ENCODE measurements around the gene GSTP1.

DNA sequence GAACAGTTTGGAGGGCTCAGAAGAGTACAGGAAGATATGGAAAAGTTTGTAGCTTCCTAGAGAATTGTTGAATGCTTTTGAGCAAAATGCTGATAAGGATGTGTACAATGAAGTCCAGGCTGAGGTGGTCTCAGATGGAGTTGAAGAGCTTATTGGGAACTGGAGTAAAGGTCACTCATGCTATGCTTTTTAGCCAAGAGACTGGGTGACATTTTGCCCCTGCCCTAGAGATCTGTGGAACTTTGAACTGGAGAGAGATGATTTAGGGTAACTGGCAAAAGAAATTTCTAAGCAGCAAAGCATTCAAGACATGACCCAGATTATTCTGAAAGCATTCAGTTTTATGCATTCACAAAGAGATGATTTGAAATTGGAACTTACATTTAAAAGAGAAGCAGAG lies 32.5 kb upstream of the GSTP1 start:
- TF ChIP-seq SRF (IDR thresholded peaks at IDR 0.05; ENCODE audit: low read depth): no peak
- no peak for TF ChIP-seq EZH2 (IDR thresholded peaks at IDR 0.05)
- TF ChIP-seq, protein P1, sequence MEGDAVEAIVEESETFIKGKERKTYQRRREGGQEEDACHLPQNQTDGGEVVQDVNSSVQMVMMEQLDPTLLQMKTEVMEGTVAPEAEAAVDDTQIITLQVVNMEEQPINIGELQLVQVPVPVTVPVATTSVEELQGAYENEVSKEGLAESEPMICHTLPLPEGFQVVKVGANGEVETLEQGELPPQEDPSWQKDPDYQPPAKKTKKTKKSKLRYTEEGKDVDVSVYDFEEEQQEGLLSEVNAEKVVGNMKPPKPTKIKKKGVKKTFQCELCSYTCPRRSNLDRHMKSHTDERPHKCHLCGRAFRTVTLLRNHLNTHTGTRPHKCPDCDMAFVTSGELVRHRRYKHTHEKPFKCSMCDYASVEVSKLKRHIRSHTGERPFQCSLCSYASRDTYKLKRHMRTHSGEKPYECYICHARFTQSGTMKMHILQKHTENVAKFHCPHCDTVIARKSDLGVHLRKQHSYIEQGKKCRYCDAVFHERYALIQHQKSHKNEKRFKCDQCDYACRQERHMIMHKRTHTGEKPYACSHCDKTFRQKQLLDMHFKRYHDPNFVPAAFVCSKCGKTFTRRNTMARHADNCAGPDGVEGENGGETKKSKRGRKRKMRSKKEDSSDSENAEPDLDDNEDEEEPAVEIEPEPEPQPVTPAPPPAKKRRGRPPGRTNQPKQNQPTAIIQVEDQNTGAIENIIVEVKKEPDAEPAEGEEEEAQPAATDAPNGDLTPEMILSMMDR (IDR thresholded peaks at IDR 0.05 in 2 of 3, conservative IDR thresholded peaks at IDR 0.05 in 1 of 3; ENCODE audit: borderline replicate concordance in 1 of 3, insufficient read depth in 1 of 3, low read depth in 2 of 3, low read length in 2 of 3): no peak
- no peak for TF ChIP-seq EZH2phosphoT487 (IDR thresholded peaks at IDR 0.05; ENCODE audit: borderline replicate concordance)
- TF ChIP-seq ZNF274 (IDR thresholded peaks at IDR 0.05; ENCODE audit: low read depth, low read length): no peak
- TF ChIP-seq, protein P2, sequence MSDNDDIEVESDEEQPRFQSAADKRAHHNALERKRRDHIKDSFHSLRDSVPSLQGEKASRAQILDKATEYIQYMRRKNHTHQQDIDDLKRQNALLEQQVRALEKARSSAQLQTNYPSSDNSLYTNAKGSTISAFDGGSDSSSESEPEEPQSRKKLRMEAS (IDR thresholded peaks at IDR 0.05): no peak
- TF ChIP-seq CEBPB (IDR thresholded peaks at IDR 0.05; ENCODE audit: low read depth): no peak
- TF ChIP-seq, protein P3, sequence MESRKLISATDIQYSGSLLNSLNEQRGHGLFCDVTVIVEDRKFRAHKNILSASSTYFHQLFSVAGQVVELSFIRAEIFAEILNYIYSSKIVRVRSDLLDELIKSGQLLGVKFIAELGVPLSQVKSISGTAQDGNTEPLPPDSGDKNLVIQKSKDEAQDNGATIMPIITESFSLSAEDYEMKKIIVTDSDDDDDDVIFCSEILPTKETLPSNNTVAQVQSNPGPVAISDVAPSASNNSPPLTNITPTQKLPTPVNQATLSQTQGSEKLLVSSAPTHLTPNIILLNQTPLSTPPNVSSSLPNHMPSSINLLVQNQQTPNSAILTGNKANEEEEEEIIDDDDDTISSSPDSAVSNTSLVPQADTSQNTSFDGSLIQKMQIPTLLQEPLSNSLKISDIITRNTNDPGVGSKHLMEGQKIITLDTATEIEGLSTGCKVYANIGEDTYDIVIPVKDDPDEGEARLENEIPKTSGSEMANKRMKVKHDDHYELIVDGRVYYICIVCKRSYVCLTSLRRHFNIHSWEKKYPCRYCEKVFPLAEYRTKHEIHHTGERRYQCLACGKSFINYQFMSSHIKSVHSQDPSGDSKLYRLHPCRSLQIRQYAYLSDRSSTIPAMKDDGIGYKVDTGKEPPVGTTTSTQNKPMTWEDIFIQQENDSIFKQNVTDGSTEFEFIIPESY (IDR thresholded peaks at IDR 0.05; ENCODE audit: extremely low read depth, insufficient replicate concordance, low read length): no peak
- TF ChIP-seq POLR2AphosphoS5 (IDR thresholded peaks at IDR 0.05; ENCODE audit: low read depth, low read length): no peak
- TF ChIP-seq, protein P4, sequence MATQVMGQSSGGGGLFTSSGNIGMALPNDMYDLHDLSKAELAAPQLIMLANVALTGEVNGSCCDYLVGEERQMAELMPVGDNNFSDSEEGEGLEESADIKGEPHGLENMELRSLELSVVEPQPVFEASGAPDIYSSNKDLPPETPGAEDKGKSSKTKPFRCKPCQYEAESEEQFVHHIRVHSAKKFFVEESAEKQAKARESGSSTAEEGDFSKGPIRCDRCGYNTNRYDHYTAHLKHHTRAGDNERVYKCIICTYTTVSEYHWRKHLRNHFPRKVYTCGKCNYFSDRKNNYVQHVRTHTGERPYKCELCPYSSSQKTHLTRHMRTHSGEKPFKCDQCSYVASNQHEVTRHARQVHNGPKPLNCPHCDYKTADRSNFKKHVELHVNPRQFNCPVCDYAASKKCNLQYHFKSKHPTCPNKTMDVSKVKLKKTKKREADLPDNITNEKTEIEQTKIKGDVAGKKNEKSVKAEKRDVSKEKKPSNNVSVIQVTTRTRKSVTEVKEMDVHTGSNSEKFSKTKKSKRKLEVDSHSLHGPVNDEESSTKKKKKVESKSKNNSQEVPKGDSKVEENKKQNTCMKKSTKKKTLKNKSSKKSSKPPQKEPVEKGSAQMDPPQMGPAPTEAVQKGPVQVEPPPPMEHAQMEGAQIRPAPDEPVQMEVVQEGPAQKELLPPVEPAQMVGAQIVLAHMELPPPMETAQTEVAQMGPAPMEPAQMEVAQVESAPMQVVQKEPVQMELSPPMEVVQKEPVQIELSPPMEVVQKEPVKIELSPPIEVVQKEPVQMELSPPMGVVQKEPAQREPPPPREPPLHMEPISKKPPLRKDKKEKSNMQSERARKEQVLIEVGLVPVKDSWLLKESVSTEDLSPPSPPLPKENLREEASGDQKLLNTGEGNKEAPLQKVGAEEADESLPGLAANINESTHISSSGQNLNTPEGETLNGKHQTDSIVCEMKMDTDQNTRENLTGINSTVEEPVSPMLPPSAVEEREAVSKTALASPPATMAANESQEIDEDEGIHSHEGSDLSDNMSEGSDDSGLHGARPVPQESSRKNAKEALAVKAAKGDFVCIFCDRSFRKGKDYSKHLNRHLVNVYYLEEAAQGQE (IDR thresholded peaks at IDR 0.05; ENCODE audit: low read depth): no peak
- no peak for TF ChIP-seq JUND (IDR thresholded peaks at IDR 0.05)

Data from HCT116 (cell line).